Stimulated activated CD4-positive, alpha-beta T cell treated with anti-CD3 and anti-CD28 coated beads, Interleukin-15, amount 100 ng/mL, for 24 hours (primary cell): Measurements from ENCODE around the gene CCIN.
A peak's percentile ranks its signal among the peaks of the same experiment; 100 is the strongest.
"Not testable (repeated sequence)": the region's sequence is repeated elsewhere in the genome, so short reads cannot be mapped to it uniquely, and the experiment has no call there.

Experiments
- DNase-seq: peaks from one replicate; pipeline ENCODE4 v3.0.0-alpha.2; 2020

Gene CCIN

GRCh38 chr9:36169166-36169565, at the start of gene CCIN:
CCIN (plus strand) TSS chr9:36169388; CDS start chr9:36169503, 115 bp downstream.
- DNase-seq: no peak

- no peak for DNase-seq
Observed at GRCh38 chr9:36119476-36119875, 49.7 kb upstream of the CCIN start.

- DNase-seq: no peak
Observed at GRCh38 chr9:36120705-36121104, 48.5 kb upstream of the CCIN start.

GRCh38 chr9:36121971-36122370, 47.2 kb upstream of the CCIN start:
- no peak for DNase-seq

GRCh38 chr9:36123515-36123914, 45.7 kb upstream of the CCIN start:
- no peak for DNase-seq

- no peak for DNase-seq
Observed at GRCh38 chr9:36125062-36125855, 43.9 kb upstream of the CCIN start.

GRCh38 chr9:36126016-36126730, 43.0 kb upstream of the CCIN start:
- DNase-seq: no peak

GRCh38 chr9:36127652-36128244, 41.4 kb upstream of the CCIN start:
- DNase-seq: no peak

- no peak for DNase-seq
Observed at GRCh38 chr9:36128349-36128748, 40.8 kb upstream of the CCIN start.

- DNase-seq: no peak
Observed at GRCh38 chr9:36129139-36129538, 40.0 kb upstream of the CCIN start.

- not testable (repeated sequence) for DNase-seq
Observed at GRCh38 chr9:36131666-36132065, 37.5 kb upstream of the CCIN start.

- DNase-seq: no peak
Observed at GRCh38 chr9:36132086-36132485, 37.1 kb upstream of the CCIN start.

- DNase-seq: no peak
Observed at GRCh38 chr9:36134761-36135505, 34.3 kb upstream of the CCIN start.

GRCh38 chr9:36135741-36136271, 33.4 kb upstream of the CCIN start:
- DNase-seq: no peak

- DNase-seq: peak; percentile 86
Observed at GRCh38 chr9:36136272-36136893, 32.8 kb upstream of the CCIN start, which contains the start of gene GLIPR2. GLIPR2 (plus strand) TSS chr9:36136733; CDS start chr9:36136779, 46 bp downstream.

GRCh38 chr9:36136894-36137391, 32.2 kb upstream of the CCIN start:
- DNase-seq: no peak

GRCh38 chr9:36137392-36138004, 31.7 kb upstream of the CCIN start:
- no peak for DNase-seq

- no peak for DNase-seq
Observed at GRCh38 chr9:36138496-36138895, 30.7 kb upstream of the CCIN start.

- no peak for DNase-seq
Observed at GRCh38 chr9:36138901-36139300, 30.3 kb upstream of the CCIN start.

GRCh38 chr9:36140086-36141084, 28.8 kb upstream of the CCIN start:
- DNase-seq: peak; percentile 65
